ENCODE data around the gene GATA5. TPM values are rescaled to one million over a fixed set of nuclear protein-coding genes. Genes with fewer than 3 reads are reported as not detected.

Gene GATA5
- polyA plus RNA-seq, 1 donor from 2014 or later, result not detected

DNA sequence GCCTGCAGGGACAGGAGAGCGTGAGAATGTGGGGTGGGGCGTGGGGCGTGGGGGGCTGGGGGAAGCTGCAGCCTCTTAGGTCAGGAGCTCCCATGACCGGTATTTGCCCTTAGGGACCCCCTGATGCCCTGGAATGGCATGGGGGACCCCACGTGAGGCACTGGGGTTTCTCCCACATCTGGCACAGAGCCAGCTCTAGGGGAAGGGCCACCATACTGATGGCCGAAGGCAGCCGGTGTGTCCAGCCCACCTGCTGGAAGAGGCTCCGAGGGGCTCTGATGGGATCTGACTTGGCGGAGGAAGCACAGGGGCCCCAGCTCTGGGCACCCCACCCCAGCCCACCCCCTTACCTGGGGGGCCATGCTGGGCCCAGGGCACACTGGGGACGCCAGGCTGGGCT, 10.8 kb downstream of the GATA5 start:
- no peaks in the 10 kb centered on the region for H3K79me2 ChIP-seq (replicated peaks; ENCODE audit: insufficient read depth, low read length)
- H3K9me2 ChIP-seq (ENCODE audit: insufficient read depth, low read length), result no peaks in the 10 kb centered on the region
- TF ChIP-seq, protein P1, sequence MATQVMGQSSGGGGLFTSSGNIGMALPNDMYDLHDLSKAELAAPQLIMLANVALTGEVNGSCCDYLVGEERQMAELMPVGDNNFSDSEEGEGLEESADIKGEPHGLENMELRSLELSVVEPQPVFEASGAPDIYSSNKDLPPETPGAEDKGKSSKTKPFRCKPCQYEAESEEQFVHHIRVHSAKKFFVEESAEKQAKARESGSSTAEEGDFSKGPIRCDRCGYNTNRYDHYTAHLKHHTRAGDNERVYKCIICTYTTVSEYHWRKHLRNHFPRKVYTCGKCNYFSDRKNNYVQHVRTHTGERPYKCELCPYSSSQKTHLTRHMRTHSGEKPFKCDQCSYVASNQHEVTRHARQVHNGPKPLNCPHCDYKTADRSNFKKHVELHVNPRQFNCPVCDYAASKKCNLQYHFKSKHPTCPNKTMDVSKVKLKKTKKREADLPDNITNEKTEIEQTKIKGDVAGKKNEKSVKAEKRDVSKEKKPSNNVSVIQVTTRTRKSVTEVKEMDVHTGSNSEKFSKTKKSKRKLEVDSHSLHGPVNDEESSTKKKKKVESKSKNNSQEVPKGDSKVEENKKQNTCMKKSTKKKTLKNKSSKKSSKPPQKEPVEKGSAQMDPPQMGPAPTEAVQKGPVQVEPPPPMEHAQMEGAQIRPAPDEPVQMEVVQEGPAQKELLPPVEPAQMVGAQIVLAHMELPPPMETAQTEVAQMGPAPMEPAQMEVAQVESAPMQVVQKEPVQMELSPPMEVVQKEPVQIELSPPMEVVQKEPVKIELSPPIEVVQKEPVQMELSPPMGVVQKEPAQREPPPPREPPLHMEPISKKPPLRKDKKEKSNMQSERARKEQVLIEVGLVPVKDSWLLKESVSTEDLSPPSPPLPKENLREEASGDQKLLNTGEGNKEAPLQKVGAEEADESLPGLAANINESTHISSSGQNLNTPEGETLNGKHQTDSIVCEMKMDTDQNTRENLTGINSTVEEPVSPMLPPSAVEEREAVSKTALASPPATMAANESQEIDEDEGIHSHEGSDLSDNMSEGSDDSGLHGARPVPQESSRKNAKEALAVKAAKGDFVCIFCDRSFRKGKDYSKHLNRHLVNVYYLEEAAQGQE (IDR thresholded peaks at IDR 0.05; ENCODE audit: borderline replicate concordance), result no peak
- TF ChIP-seq SMC3 (conservative IDR thresholded peaks at IDR 0.05; ENCODE audit: poor library complexity), result no peak
- no peak for TF ChIP-seq RAD21 (conservative IDR thresholded peaks at IDR 0.05)
- TF ChIP-seq EZH2 (IDR thresholded peaks at IDR 0.05; ENCODE audit: borderline replicate concordance, insufficient read depth, low read length, poor library complexity, severe bottlenecking), result no peak
- TF ChIP-seq EP300 (conservative IDR thresholded peaks at IDR 0.05; ENCODE audit: poor library complexity, severe bottlenecking), result no peak
- TF ChIP-seq TAF1 (IDR thresholded peaks at IDR 0.05; ENCODE audit: low read depth), result no peak
- H3K9me3 ChIP-seq (ENCODE audit: low read length), result no peaks in the 10 kb centered on the region
- H4K20me1 ChIP-seq (ENCODE audit: insufficient read depth), result no peaks in the 10 kb centered on the region
- no peak overlapping the region for H2AFZ ChIP-seq (ENCODE audit: low read depth, low read length)
- H3K36me3 ChIP-seq (ENCODE audit: insufficient read depth, low read length), result no peaks in the 10 kb centered on the region
- no peaks in the 10 kb centered on the region for H3F3A ChIP-seq (ENCODE audit: insufficient read depth, low read length, poor library complexity, severe bottlenecking)
- H3K27me3 ChIP-seq (ENCODE audit: insufficient read depth, low read depth, low read length), result no peaks in the 10 kb centered on the region
- no peak overlapping the region for H3K9ac ChIP-seq (ENCODE audit: low read length)
- no peak overlapping the region for H3K4me3 ChIP-seq (ENCODE audit: low read length)
- H3K4me2 ChIP-seq (ENCODE audit: low read length), result no peak overlapping the region
- H3K27ac ChIP-seq (ENCODE audit: low read length), result no peak overlapping the region

DNA sequence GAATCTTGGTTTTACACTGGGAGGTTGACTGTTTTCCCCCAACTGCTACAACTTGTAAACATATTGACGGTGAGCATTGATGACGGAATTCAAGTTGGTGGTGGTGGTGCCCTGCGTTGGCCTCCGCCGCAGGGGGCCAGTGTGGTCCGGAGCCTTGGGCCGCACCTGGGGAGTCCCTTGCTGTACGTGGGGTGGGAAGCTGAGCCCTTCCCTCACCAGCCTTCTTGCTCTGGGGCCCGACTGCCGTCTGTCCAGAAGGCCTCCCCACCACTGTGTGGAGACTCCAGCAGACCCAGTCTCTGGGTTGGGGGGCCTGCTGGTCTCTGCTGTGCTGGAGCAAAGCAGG, 11.4 kb downstream of the GATA5 start:
- no peaks in the 10 kb centered on the region for H4K20me1 ChIP-seq (ENCODE audit: insufficient read depth)
- H3K9ac ChIP-seq (ENCODE audit: low read length), result no peak overlapping the region
- no peaks in the 10 kb centered on the region for H3K79me2 ChIP-seq (replicated peaks; ENCODE audit: insufficient read depth, low read length)
- H3K4me3 ChIP-seq (ENCODE audit: low read length), result no peak overlapping the region
- no peaks in the 10 kb centered on the region for H3K9me3 ChIP-seq (ENCODE audit: low read length)
- TF ChIP-seq POLR2AphosphoS5 (IDR thresholded peaks at IDR 0.05) (no peak), EZH2 (IDR thresholded peaks at IDR 0.05; ENCODE audit: borderline replicate concordance, insufficient read depth, low read length, poor library complexity, severe bottlenecking) (no peak), RAD21 (conservative IDR thresholded peaks at IDR 0.05) (no peak), TAF1 (IDR thresholded peaks at IDR 0.05; ENCODE audit: low read depth) (no peak), SMC3 (conservative IDR thresholded peaks at IDR 0.05; ENCODE audit: poor library complexity) (no peak), EP300 (conservative IDR thresholded peaks at IDR 0.05; ENCODE audit: poor library complexity, severe bottlenecking) (no peak), MXI1 (conservative IDR thresholded peaks at IDR 0.05; ENCODE audit: poor library complexity, severe bottlenecking) (no peak)
- TF ChIP-seq, protein P2, sequence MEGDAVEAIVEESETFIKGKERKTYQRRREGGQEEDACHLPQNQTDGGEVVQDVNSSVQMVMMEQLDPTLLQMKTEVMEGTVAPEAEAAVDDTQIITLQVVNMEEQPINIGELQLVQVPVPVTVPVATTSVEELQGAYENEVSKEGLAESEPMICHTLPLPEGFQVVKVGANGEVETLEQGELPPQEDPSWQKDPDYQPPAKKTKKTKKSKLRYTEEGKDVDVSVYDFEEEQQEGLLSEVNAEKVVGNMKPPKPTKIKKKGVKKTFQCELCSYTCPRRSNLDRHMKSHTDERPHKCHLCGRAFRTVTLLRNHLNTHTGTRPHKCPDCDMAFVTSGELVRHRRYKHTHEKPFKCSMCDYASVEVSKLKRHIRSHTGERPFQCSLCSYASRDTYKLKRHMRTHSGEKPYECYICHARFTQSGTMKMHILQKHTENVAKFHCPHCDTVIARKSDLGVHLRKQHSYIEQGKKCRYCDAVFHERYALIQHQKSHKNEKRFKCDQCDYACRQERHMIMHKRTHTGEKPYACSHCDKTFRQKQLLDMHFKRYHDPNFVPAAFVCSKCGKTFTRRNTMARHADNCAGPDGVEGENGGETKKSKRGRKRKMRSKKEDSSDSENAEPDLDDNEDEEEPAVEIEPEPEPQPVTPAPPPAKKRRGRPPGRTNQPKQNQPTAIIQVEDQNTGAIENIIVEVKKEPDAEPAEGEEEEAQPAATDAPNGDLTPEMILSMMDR (IDR thresholded peaks at IDR 0.05; ENCODE audit: poor library complexity, severe bottlenecking), result no peak
- TF ChIP-seq, protein P1 (IDR thresholded peaks at IDR 0.05; ENCODE audit: borderline replicate concordance), result no peak
- H3K36me3 ChIP-seq (ENCODE audit: insufficient read depth, low read length), result no peaks in the 10 kb centered on the region
- H3K27ac ChIP-seq (ENCODE audit: low read length), result no peak overlapping the region
- H3F3A ChIP-seq (ENCODE audit: insufficient read depth, low read length, poor library complexity, severe bottlenecking), result no peaks in the 10 kb centered on the region
- no peaks in the 10 kb centered on the region for H3K27me3 ChIP-seq (ENCODE audit: insufficient read depth, low read depth, low read length)
- no peak overlapping the region for H3K4me2 ChIP-seq (ENCODE audit: low read length)
- H3K9me2 ChIP-seq (ENCODE audit: insufficient read depth, low read length), result no peaks in the 10 kb centered on the region
- H2AFZ ChIP-seq (ENCODE audit: low read depth, low read length), result no peak overlapping the region
